ENCODE data around the gene KRT4.

KRT4 gene

DNA sequence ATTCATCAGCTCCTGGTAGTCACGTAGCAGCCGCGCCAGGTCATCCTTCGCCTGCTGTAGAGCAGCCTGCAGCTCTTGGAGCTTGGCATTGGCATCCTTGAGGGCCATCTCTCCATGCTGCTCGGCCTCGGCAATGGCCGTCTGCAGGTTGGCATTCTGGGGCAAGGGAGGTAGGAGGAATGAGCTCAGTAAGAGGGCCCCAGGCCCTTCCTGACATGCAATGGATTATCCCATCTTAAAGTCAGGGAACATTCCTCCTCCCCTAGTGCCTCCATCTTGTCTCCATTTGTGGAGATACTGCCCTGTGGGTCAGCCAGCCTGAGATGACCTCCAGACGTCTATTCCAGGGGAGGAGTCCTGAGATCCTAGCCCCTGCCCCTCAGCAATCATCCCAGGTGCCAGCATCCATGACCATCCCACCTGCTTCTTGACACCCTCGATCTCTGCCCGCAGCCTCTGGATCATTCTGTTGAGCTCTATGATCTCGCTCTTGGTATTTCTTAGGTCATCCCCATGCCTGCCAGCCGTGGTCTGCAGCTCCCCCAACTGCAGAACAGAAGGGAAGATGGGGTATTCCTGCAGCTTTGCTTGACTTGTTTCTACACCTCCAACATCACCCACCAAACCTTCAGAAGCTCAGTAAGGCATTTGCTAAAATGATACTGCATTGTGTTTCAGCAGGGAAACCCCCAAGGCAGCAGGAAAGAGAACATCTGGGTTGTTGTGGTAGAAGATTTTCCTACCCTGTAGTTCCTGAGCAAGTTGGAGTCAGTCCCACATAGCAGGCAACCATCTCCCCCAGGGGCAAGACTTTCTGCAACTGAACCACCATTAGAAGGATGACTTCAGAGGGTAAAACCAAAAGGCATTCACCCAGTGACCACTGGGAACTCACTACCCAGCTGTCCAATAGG, 22.4 kb downstream of the KRT4 start:
- Mint-ChIP-seq H3K4me1 (ENCODE audit: low read depth) (no peaks in the 10 kb centered on the region), H3K4me3 (no peak overlapping the region), H3K9me3 (no peaks in the 10 kb centered on the region), H3K36me3 (ENCODE audit: low read depth) (no peaks in the 10 kb centered on the region), H3K27ac (no peak overlapping the region), H3K27me3 (peaks cover 40% of the 10 kb centered on the region)
- intact Hi-C loops (cut with micrococcal nuclease) = no loop called here

- no peak overlapping the region for H3K4me3 Mint-ChIP-seq
- H3K27me3 Mint-ChIP-seq = peaks cover 41% of the 10 kb centered on the region
- H3K4me1 Mint-ChIP-seq (ENCODE audit: low read depth) = no peaks in the 10 kb centered on the region
- H3K36me3 Mint-ChIP-seq (ENCODE audit: low read depth) = no peaks in the 10 kb centered on the region
- H3K9me3 Mint-ChIP-seq = no peaks in the 10 kb centered on the region
- intact Hi-C loops (cut with micrococcal nuclease) = no loop called here
- no peak overlapping the region for H3K27ac Mint-ChIP-seq
Measured at GRCh38 chr12:52790427-52791270, 23.3 kb downstream of the KRT4 start.

GRCh38 chr12:52789637-52790426, 24.1 kb downstream of the KRT4 start:
- no peaks in the 10 kb centered on the region for H3K36me3 Mint-ChIP-seq (ENCODE audit: low read depth)
- no peak overlapping the region for H3K4me3 Mint-ChIP-seq
- no peak overlapping the region for H3K27ac Mint-ChIP-seq
- no peaks in the 10 kb centered on the region for H3K4me1 Mint-ChIP-seq (ENCODE audit: low read depth)
- H3K9me3 Mint-ChIP-seq = no peaks in the 10 kb centered on the region
- intact Hi-C loops (cut with micrococcal nuclease) = no loop called here
- peaks cover 44% of the 10 kb centered on the region for H3K27me3 Mint-ChIP-seq

DNA sequence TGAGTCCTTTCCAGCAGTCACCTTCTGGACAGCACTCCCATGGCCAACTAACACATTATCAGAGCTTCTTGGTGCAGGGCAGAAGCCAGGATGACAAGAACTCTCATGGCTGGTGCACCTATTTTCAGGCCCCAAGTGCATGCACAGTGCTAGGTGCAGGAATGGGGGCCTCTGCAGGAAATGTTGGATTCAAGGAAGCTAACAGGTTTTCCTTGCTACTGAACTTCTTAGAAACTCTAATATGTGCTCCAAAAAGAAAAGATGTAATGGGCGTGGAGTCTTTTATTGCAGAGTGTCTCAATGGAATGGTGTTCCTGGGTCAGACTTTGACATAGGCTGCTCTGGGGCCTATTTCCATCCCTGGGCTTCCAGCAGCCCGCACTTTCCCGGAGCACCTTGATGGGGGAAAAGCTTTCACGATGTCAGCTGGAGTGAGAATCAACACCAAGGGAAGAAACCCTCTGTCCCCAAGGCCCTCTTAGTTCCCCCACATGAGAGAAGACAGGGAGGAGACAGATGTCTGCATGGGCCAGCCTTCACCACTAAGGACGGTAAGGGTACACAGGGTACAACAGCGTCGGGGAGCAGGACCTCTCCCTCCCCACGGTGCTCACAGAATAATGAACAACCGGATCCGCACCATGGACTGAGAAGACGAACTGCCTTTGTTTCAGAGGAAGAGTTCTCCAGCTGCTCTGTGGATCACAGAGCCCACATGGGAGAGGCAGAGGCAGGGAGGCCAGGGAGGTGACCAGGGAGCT, 24.9 kb downstream of the KRT4 start:
- H3K4me3 Mint-ChIP-seq = no peak overlapping the region
- no peaks in the 10 kb centered on the region for H3K4me1 Mint-ChIP-seq (ENCODE audit: low read depth)
- no peaks in the 10 kb centered on the region for H3K36me3 Mint-ChIP-seq (ENCODE audit: low read depth)

DNA sequence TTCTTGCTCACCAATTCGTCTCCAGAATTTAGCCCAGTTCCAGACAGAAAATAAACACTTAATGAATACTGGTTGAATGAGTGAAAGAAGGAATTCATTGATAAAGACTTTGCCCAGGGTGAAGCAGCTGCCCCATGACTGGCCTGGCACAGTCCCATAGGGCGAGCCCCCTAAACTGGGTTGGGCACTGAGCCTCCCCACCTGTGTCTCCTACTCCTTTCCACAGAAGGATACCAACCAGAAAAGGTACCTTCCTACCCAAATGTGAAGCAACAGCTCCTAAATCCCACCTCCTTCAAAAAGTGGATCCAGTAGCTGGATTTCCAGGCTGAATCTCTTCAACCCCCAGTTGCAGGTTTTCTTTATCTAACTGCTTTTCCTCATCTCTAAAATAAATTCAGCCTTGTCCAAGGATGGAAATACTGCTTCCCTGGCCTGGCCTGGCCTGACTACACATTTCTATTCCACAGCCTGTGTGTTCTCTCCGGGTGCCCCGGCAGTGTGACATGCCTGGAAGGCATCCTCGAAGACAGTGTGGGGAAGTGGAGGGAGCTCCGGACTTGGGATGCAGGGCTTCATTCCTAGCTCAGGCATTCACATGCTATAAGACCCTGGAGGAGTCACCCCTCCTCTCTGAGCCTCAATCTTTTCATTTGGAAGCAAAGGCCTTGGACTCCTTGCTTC, 25.6 kb downstream of the KRT4 start:
- H3K4me1 Mint-ChIP-seq (ENCODE audit: low read depth) = no peaks in the 10 kb centered on the region
- no peaks in the 10 kb centered on the region for H3K9me3 Mint-ChIP-seq
- H3K36me3 Mint-ChIP-seq (ENCODE audit: low read depth) = no peaks in the 10 kb centered on the region
- peaks cover 46% of the 10 kb centered on the region for H3K27me3 Mint-ChIP-seq
- H3K4me3 Mint-ChIP-seq = no peak overlapping the region
- no peak overlapping the region for H3K27ac Mint-ChIP-seq
- intact Hi-C loops (cut with micrococcal nuclease) = no loop called here

More for the DNA sequence above, 24.9 kb downstream of the KRT4 start:
- Mint-ChIP-seq H3K27me3 (peaks cover 44% of the 10 kb centered on the region), H3K27ac (no peak overlapping the region), H3K9me3 (no peaks in the 10 kb centered on the region)
- intact Hi-C loops (cut with micrococcal nuclease) = no loop called here

GRCh38 chr12:52787324-52788191, 26.4 kb downstream of the KRT4 start:
- intact Hi-C loops (cut with micrococcal nuclease) = no loop called here
- Mint-ChIP-seq H3K27me3 (peaks cover 48% of the 10 kb centered on the region), H3K4me3 (no peak overlapping the region), H3K9me3 (no peaks in the 10 kb centered on the region), H3K4me1 (ENCODE audit: low read depth) (no peaks in the 10 kb centered on the region), H3K36me3 (ENCODE audit: low read depth) (no peaks in the 10 kb centered on the region), H3K27ac (no peak overlapping the region)

DNA sequence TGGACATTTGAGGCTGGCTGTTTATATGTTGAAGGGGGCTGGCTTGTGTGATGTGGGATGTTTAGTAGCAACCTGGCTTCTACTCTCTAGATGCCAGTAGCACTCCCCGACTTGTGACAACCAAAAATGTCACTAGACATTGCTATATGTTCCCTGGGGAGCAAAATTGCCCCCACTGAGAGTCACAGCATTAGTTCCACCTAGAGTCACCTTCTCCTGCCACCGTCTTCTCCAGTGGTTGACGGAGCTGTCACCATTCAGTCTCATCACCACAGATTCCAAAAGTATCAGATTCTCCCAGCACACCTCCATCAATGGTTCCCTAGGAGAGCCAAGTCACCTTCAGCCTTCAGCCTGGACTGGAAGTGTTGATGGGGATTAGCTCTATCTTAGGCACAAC, 29.0 kb downstream of the KRT4 start:
- peaks cover 31% of the 10 kb centered on the region for H3K27me3 Mint-ChIP-seq
- intact Hi-C loops (cut with micrococcal nuclease) = no loop called here
- H3K9me3 Mint-ChIP-seq = no peaks in the 10 kb centered on the region
- H3K4me3 Mint-ChIP-seq = no peak overlapping the region
- no peaks in the 10 kb centered on the region for H3K4me1 Mint-ChIP-seq (ENCODE audit: low read depth)
- H3K36me3 Mint-ChIP-seq (ENCODE audit: low read depth) = no peaks in the 10 kb centered on the region
- H3K27ac Mint-ChIP-seq = no peak overlapping the region

GRCh38 chr12:52783563-52784316, 30.2 kb downstream of the KRT4 start:
- Mint-ChIP-seq H3K9me3 (no peaks in the 10 kb centered on the region), H3K27me3 (peaks cover 20% of the 10 kb centered on the region), H3K4me1 (ENCODE audit: low read depth) (no peaks in the 10 kb centered on the region), H3K4me3 (no peak overlapping the region), H3K27ac (no peak overlapping the region), H3K36me3 (ENCODE audit: low read depth) (no peaks in the 10 kb centered on the region)
- intact Hi-C loops (cut with micrococcal nuclease) = no loop called here

DNA sequence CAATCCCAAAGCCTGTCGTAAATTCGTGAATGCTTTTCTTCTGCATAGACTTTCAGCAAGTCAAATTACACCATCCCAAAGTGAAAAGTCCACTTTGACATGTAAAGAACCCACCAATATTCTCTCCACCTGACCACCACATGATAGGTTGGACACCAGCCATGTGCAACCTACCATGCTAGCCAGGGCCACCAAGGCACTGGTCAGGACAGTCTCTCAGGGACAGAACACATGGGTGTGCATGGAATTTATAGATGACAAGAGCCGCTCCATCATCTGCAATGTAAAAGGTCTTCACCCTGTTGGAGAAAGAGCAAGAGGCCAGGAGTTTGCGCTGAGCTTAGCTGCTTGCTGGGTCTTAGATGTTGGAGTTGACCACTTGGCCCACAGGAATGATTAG, 31.4 kb downstream of the KRT4 start:
- no peaks in the 10 kb centered on the region for H3K9me3 Mint-ChIP-seq
- H3K27me3 Mint-ChIP-seq = peaks cover 13% of the 10 kb centered on the region
- no peaks in the 10 kb centered on the region for H3K36me3 Mint-ChIP-seq (ENCODE audit: low read depth)
- no peaks in the 10 kb centered on the region for H3K4me1 Mint-ChIP-seq (ENCODE audit: low read depth)
- H3K4me3 Mint-ChIP-seq = no peak overlapping the region
- no peak overlapping the region for H3K27ac Mint-ChIP-seq
- intact Hi-C loops (cut with micrococcal nuclease) = no loop called here

DNA sequence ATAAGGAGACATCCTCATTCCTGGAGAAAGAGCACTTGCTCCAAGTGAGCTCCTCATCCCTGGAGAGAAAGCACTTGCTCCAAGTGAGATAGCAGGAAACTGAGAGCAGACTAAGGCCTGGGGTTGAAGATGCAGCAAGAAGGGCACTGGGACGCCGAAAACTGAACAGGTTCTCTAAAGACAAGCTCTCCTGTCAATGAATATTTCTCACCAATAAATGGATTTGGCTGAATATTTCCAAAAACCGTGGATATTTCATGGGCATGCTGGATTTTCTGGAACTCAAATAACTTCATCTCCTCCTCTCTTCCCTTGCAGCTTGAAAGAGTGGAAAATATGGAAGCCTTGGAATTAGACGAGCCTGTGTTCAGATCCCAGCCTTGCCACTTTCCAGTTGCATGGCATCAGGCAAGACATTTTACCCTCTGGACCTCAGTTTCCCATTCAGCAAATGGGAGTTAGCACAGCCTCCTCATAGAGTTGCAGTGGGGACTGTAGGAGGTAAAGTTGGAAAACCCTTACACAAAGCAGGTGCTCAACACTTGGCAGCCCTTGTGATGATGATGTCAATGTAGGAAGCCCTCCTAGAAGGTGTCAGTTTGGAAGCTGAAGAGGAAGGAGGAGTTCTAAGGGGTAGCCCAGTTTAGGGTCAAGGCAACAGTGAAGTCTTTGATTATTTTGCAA, 32.4 kb downstream of the KRT4 start:
- H3K9me3 Mint-ChIP-seq = no peaks in the 10 kb centered on the region
- H3K4me3 Mint-ChIP-seq = no peak overlapping the region
- no peaks in the 10 kb centered on the region for H3K4me1 Mint-ChIP-seq (ENCODE audit: low read depth)
- intact Hi-C loops (cut with micrococcal nuclease) = no loop called here
- no peak overlapping the region for H3K27ac Mint-ChIP-seq
- H3K27me3 Mint-ChIP-seq = peaks cover 15% of the 10 kb centered on the region
- no peaks in the 10 kb centered on the region for H3K36me3 Mint-ChIP-seq (ENCODE audit: low read depth)

DNA sequence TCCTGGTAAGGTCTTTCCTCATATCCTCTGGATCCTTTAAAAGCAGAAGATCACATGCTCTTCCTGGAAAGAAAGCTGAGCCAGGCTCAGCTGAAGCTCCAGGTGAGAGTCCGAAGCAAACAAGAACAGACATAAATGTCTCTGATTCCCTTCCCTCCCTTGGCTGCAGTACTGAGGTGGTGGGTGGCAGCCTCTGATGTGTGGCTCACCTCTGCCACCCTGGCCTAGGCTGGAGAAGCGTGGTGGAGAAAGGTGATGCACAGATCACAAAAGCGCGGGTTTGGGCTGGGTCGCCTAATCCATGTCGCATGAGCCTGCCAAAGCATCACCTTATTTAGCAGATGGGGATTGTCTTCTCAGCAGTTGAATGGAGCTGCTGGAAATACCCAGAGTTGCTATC, 34.0 kb downstream of the KRT4 start:
- no peaks in the 10 kb centered on the region for H3K4me1 Mint-ChIP-seq (ENCODE audit: low read depth)
- no peaks in the 10 kb centered on the region for H3K9me3 Mint-ChIP-seq
- H3K27ac Mint-ChIP-seq = no peak overlapping the region
- H3K27me3 Mint-ChIP-seq = peaks cover 13% of the 10 kb centered on the region
- H3K36me3 Mint-ChIP-seq (ENCODE audit: low read depth) = no peaks in the 10 kb centered on the region
- intact Hi-C loops (cut with micrococcal nuclease) = no loop called here
- no peak overlapping the region for H3K4me3 Mint-ChIP-seq
